ENCODE results near the gene PRUNE2. TPM values are rescaled to one million over a fixed set of nuclear protein-coding genes. Genes with fewer than 3 reads are reported as not detected.

The PRUNE2 gene
- total RNA-seq, 1 experiment from 2014 or later: 0.59 TPM

- ChIA-PET POLR2A (no interaction called here), CTCF (no interaction called here), RAD21 (ENCODE audit: low non-redundant PET in 1 of 2, low total read pairs in 2 of 2, uncharacterized antibody in 2 of 2, unreplicated experiment in 2 of 2) (no interaction called here)
- Histone ChIP-seq H3K27me3 (ENCODE audit: insufficient read depth, low read length) (no peaks in the 10 kb centered on the region), H3K4me3 (replicated peaks in 1 of 2; ENCODE audit: low read depth in 1 of 2, low read length in 2 of 2) (no peak overlapping the region), H2AFZ (ENCODE audit: low read depth, low read length, poor library complexity, severe bottlenecking) (no peak overlapping the region), H3K79me2 (ENCODE audit: insufficient read depth, low read length) (no peaks in the 10 kb centered on the region), H3K27ac (ENCODE audit: low read depth, low read length) (no peak overlapping the region), H3K4me2 (ENCODE audit: low read length) (no peak overlapping the region), H3K9me3 (ENCODE audit: control insufficient read depth in 1 of 2, insufficient read depth in 1 of 2, low read depth in 1 of 2, low read length in 2 of 2) (no peaks in the 10 kb centered on the region), H3K9me2 (ENCODE audit: insufficient read depth) (no peaks in the 10 kb centered on the region), H4K20me1 (ENCODE audit: insufficient read depth) (no peaks in the 10 kb centered on the region), H3K36me3 (ENCODE audit: control insufficient read depth in 1 of 2, insufficient read depth in 2 of 2, low read length in 2 of 2) (no peaks in the 10 kb centered on the region), H3K4me1 (ENCODE audit: control insufficient read depth in 1 of 2, insufficient read depth in 2 of 2, low read length in 2 of 2) (peaks cover 0 to 4% of the 10 kb centered on the region in 2 experiments; a peak in 1 of 4 replicates), H3K9ac (ENCODE audit: low read length) (no peak overlapping the region)
- intact Hi-C loops (cut with micrococcal nuclease): no loop called here
- BruUV-seq (replicated peaks): no TSS peak
- no peak for TF ChIP-seq ZBTB33 (IDR thresholded peaks at IDR 0.05; ENCODE audit: extremely low read depth, insufficient replicate concordance, low read length)
- TF ChIP-seq YY1 (IDR thresholded peaks at IDR 0.05; ENCODE audit: extremely low read depth, insufficient replicate concordance, low read depth, low read length): no peak
- no peak for TF ChIP-seq POLR2AphosphoS5 (IDR thresholded peaks at IDR 0.05; ENCODE audit: low read depth, low read length)
- TF ChIP-seq EGR1 (IDR thresholded peaks at IDR 0.05; ENCODE audit: low read depth): no peak
- no peak for TF ChIP-seq CBX3 (IDR thresholded peaks at IDR 0.05; ENCODE audit: low read depth)
- TF ChIP-seq ZFX (IDR thresholded peaks at IDR 0.05): no peak
- TF ChIP-seq CEBPB (IDR thresholded peaks at IDR 0.05; ENCODE audit: low read depth): no peak
- TF ChIP-seq SP1 (IDR thresholded peaks at IDR 0.05; ENCODE audit: low read depth): no peak
- TF ChIP-seq FOSL1 (IDR thresholded peaks at IDR 0.05; ENCODE audit: low read depth): no peak
- TF ChIP-seq, protein P1, sequence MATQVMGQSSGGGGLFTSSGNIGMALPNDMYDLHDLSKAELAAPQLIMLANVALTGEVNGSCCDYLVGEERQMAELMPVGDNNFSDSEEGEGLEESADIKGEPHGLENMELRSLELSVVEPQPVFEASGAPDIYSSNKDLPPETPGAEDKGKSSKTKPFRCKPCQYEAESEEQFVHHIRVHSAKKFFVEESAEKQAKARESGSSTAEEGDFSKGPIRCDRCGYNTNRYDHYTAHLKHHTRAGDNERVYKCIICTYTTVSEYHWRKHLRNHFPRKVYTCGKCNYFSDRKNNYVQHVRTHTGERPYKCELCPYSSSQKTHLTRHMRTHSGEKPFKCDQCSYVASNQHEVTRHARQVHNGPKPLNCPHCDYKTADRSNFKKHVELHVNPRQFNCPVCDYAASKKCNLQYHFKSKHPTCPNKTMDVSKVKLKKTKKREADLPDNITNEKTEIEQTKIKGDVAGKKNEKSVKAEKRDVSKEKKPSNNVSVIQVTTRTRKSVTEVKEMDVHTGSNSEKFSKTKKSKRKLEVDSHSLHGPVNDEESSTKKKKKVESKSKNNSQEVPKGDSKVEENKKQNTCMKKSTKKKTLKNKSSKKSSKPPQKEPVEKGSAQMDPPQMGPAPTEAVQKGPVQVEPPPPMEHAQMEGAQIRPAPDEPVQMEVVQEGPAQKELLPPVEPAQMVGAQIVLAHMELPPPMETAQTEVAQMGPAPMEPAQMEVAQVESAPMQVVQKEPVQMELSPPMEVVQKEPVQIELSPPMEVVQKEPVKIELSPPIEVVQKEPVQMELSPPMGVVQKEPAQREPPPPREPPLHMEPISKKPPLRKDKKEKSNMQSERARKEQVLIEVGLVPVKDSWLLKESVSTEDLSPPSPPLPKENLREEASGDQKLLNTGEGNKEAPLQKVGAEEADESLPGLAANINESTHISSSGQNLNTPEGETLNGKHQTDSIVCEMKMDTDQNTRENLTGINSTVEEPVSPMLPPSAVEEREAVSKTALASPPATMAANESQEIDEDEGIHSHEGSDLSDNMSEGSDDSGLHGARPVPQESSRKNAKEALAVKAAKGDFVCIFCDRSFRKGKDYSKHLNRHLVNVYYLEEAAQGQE (IDR thresholded peaks at IDR 0.05; ENCODE audit: low read depth): no peak
- TF ChIP-seq, protein P2, sequence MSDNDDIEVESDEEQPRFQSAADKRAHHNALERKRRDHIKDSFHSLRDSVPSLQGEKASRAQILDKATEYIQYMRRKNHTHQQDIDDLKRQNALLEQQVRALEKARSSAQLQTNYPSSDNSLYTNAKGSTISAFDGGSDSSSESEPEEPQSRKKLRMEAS (IDR thresholded peaks at IDR 0.05): no peak
- no peak for TF ChIP-seq ATF3 (IDR thresholded peaks at IDR 0.05)
- TF ChIP-seq SIN3A (IDR thresholded peaks at IDR 0.05; ENCODE audit: low read depth): no peak
- TF ChIP-seq ZNF274 (IDR thresholded peaks at IDR 0.05; ENCODE audit: low read depth, low read length): no peak
- ATAC-seq: no peak
- DNase-seq (ENCODE audit: low read depth, low spot score): no peak
Observed at GRCh38 chr9:76873056-76873792, 32.7 kb downstream of the PRUNE2 start.

All from HCT116 (cell line).